ENCODE data around the gene GTF2H4.
"Not testable (repeated sequence)": the region's sequence is repeated elsewhere in the genome, so short reads cannot be mapped to it uniquely, and the experiment has no call there.

Gene GTF2H4

GRCh38 chr6:30927080-30927479, 19.1 kb downstream of the GTF2H4 start:
- not testable (repeated sequence) for DNase-seq

- DNase-seq: no peak
These were observed 20.7 kb downstream of the GTF2H4 start for GRCh38 chr6:30928677-30929076.

- DNase-seq: no peak
These were observed 22.5 kb downstream of the GTF2H4 start for GRCh38 chr6:30930506-30930905.

GRCh38 chr6:30931272-30931671, 23.3 kb downstream of the GTF2H4 start:
- no peak for DNase-seq

DNA sequence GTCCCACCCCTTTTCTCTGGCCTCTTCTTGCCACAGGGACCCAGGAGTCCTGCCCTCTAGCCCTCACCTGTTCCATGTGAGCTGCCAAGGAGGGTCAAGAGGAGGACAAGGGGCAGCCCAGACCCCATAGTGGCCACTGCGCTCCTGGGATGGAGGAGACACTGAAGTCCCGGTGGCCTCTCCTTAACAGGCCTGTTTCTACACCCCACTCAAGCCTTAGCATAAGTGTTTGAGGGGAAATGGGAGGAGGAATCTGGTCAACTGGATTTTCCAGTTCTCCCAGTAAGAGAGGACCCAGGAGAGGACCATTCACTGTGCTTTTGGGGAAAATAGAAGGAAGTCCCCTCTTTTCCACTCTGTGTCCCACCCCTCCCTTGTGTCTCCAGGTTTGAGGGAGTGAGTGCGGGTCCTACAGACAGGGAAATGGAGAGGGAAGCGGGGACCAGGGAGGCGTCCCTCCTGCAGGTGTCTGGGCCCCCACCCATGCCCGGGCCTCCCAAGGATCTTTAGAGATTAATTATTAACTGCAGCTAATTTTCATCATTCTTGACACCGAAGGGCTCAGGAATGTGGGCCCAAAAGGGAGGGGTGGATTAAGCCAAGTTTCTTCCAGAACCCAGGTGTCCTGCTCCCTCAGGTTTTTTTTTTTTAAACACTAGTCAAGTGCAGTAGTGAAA, 24.1 kb downstream of the GTF2H4 start, which contains the start of gene SFTA2:
SFTA2 (minus strand) TSS at position 202 of the 677 bp plus-strand sequence; CDS start at position 128, 74 bp downstream.
- no peak for DNase-seq

GRCh38 chr6:30932665-30933365, 24.8 kb downstream of the GTF2H4 start:
- DNase-seq: no peak

DNA sequence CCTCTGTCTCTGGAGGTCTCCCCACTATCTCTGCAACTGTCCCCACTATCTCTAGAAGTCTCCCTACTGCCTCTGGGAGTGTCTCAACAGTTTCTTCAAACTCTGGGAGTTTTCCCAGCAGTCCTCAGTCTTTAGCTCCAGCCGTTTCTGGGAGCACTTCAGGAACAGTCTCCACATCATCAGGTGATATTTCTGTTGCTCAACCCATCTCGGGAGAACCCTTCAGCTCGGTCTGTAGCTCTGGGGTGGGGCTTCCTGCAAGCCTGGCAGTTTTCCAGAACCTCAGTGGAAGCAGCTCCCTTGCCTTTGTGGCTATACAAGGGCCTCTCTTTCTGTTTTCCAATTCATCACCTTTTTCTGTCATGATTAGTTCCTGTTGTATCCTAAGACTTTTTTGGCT, 27.0 kb downstream of the GTF2H4 start:
- DNase-seq: no peak

DNA sequence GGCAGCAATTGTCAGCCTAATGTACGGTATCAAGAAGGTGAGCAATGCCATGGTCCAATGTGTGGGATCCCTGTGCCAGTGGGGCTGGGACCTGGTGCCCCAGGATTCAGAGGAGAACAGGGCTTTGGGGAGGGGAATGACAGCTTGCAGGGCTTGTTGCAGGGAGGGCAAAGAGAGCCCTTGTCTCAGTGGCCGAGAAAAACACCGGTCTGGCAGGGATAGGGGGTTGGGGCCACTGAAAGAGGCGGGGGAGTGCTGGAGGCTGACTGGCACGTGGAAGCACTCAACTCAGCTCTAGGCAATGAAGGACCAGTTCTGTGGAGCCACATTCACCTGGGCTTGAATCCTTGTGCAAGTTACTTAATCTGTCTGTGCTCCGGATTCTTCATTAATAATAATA, 29.3 kb downstream of the GTF2H4 start:
- DNase-seq: no peak

GRCh38 chr6:30938730-30939129, 30.7 kb downstream of the GTF2H4 start:
- no peak for DNase-seq

- DNase-seq: no peak
These were observed 31.5 kb downstream of the GTF2H4 start for GRCh38 chr6:30939473-30939872.

GRCh38 chr6:30940361-30940986, 32.5 kb downstream of the GTF2H4 start, which contains the start of gene MUCL3:
Gene MUCL3 (plus strand): TSS chr6:30940973. CDS start chr6:30941000, 27 bp downstream.
- DNase-seq: no peak

DNA sequence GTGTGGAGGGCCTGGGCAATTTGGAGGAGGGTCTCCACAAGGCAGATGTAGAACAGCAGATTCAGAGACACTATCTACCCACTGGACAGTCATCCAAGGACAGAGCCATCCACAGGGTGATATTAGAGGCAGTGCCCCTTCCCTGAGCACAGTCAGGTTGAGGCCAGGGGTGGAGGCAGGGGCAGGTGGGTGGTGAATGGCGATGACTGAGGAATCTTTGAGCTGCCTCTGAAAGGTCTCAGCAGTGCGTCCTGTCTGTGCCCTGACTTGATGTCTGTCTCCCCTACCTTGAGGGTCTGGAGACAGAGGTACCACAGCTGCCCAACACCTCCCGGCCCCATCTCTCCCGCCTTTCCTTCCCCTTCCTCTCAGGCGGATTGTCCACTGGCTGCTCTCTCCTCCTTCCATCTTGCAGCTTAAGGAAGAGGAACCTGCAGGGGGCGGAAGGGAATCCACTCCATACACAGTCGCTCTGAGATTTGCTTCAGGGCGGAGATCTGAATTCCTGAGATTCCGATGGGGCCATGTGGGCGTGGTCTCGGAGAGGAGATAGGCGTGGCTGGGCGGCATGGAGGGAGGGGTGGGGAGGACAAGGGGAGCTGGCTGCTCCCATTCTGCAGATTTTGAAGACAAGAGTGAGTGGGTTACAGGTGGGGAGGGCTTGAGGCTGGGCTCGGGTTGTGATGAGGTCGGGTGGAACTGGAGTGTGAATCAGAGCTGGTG, 34.5 kb downstream of the GTF2H4 start:
- peak; percentile 86 for DNase-seq

DNA sequence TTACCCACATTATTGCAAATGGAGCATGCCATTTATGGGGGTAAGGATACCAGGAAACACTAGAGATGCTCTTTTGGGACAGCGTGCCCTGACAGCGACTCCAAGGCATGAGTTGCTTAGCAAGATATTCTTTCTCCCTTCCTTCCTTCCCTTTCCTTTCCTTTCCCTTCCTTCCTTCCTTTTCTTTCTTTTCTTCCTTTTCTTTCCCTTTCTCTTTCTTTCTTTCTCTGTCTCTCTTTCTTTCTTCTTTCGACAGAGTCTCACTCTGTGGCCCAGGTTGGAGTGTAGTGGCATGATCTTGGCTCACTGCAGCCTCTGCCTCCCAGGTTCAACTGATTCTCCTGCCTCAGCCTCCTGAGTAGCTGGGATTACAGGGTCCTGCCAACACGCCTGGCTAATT, 36.0 kb downstream of the GTF2H4 start:
- no peak for DNase-seq

DNA sequence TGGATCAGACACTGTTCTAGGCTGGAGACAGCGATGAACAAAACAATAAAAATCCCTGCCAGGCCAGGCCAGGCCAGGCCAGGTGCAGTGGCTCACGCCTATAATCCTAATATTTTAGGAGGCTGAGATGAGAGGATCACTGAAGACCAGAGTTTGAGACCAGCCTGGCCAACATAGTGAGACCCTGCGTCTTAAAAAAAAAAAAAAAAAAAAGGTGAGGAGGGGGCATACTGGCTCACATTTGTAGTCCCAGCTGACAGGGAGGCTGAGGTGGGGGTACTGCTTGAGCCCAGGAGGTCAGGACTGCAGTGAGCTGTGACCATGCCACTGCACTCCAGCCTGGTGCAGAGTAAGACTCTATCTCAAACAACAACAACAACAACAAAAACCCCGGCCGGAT, 37.3 kb downstream of the GTF2H4 start:
- no peak for DNase-seq

- DNase-seq: no peak
These were observed 39.2 kb downstream of the GTF2H4 start for GRCh38 chr6:30947231-30947630.

DNA sequence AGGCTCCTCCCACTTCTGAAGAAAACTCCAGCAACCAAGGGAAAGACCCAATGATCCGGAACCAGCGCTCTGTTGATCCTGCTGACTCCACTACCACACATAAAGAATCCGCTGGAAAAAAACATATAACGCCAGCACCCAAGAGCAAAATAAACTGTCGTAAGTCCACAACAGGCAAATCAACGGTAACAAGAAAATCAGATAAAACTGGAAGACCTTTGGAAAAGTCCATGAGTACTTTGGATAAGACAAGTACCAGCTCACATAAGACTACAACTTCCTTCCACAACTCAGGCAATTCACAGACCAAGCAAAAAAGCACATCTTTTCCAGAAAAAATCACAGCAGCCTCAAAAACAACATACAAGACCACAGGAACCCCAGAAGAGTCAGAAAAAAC, 40.8 kb downstream of the GTF2H4 start:
- no peak for DNase-seq

- no peak for DNase-seq
These were observed 44.0 kb downstream of the GTF2H4 start for GRCh38 chr6:30951907-30952469.

DNA sequence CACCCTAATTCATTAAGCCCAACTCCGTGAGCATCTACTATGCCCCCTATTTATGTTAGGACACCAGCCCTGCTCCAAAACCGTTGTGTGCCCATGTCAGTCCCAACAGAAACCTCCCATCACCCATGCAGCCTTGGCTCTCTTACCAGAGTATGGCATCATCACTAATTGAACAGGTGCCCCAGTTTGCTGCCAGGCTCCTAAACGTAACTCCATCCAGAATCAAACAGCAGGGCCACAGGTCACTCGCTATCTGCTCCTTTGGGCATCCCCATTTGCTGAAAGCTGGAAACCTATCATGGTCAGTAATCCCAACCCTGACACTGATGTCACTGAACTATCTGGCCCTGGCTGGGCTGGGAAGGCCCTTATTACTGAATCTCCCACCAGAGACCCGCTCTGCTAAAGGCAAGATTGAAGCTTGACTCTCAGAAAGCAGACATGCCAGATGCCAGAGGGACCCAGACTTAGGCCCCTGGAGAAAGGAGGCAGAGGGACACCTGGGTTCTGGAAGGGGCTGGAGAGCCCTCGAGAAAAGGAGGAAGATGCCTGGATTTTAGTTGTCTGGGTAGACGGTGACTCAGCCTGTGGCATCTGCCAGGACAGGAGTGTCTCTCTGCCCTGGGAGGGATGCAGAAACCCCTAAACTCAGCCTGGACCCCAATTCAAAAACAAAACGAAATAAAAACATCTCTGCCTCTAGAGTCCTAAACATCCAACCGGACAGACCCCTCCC, 46.8 kb downstream of the GTF2H4 start:
- DNase-seq: no peak

- DNase-seq: peak; percentile 50
These were observed 47.5 kb downstream of the GTF2H4 start for GRCh38 chr6:30955367-30956042.

DNA sequence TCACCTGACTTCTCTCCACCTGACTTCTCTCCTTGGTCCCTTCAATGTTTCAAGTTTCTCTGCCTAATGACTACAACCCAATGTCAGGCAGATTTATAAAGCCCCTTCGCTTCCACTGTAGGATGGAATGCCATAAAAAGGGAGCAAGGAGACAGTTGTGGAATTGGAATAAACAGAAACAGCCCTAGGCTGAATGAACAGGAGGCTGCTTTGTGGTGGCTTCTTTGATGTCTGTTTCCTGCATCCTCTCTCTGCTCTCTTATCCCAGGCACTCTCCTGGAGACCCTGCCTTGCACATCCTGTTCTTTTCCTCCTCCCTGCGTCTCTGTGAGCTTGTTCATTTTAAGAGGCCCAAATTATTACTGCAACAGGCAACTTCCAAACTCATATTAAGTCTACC, 49.7 kb downstream of the GTF2H4 start:
- no peak for DNase-seq

DNA sequence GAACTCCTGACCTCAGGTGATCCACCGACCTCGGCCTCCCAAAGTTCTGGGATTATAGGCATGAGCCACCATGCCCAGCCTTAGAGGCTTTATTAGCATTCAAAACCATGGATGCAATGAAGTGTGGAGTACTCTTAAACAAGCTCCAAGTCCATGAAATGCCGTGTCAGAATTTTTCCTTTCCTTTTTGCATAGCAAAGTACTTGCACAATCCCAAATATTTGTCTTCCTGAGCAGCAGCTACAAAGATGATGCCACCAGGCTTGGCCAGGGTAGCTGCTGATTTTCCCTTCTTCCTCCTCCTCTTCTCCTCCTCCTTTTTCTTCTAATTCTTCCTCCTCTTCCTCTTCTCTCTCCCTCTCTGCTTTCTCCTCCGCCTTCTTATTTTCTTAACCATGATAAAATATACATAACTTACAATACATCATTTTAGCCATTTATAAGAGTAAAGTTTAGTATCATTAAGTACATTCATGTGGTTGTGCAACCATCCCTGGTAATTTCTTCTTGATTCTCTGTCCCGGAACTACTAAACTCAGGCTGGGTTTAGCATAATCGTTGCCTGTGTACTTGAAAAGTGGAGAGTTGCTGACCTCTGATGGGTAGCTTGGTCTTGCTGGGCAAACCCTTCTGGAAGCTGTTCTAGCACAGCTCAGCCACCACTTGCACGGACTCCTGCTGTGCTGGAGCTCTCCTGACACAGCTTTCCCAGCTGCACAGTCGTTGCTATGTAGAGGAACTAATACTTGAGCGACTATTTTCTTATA, 53.1 kb downstream of the GTF2H4 start:
- no peak for DNase-seq
